Limb (tissue), 2 donors: ENCODE measurements around the gene ADARB2.

ENCODE experiments used
- DNase-seq, 2 donors: peaks; one replicate each; pipeline ENCODE4 v3.0.0-alpha.2; 2016; ENCODE audit errors: extremely low spot score in 2 of 2

Gene ADARB2

GRCh38 chr10:1198453-1199344 is 538.6 kb downstream of the ADARB2 start:
- no peak for DNase-seq

GRCh38 chr10:1197384-1197783 is 539.9 kb downstream of the ADARB2 start:
- no peak for DNase-seq

GRCh38 chr10:1196656-1197055 is 540.7 kb downstream of the ADARB2 start:
- no peak for DNase-seq

GRCh38 chr10:1195828-1196227 is 541.5 kb downstream of the ADARB2 start:
- no peak for DNase-seq

GRCh38 chr10:1194161-1194560 is 543.2 kb downstream of the ADARB2 start:
- no peak for DNase-seq

GRCh38 chr10:1193561-1193960 is 543.8 kb downstream of the ADARB2 start:
- no peak for DNase-seq

- DNase-seq = no peak
These were observed 545.6 kb downstream of the ADARB2 start for GRCh38 chr10:1191752-1192151.

- no peak for DNase-seq
These were observed 546.4 kb downstream of the ADARB2 start for GRCh38 chr10:1190791-1191490.

GRCh38 chr10:1190052-1190395 is 547.3 kb downstream of the ADARB2 start:
- DNase-seq = no peak

- no peak for DNase-seq
These were observed 547.9 kb downstream of the ADARB2 start for GRCh38 chr10:1189166-1190051.

- DNase-seq = no peak
These were observed 548.7 kb downstream of the ADARB2 start for GRCh38 chr10:1188558-1189135.

- DNase-seq = no peak
These were observed 549.3 kb downstream of the ADARB2 start for GRCh38 chr10:1187855-1188557.

GRCh38 chr10:1187151-1187854 is 550.0 kb downstream of the ADARB2 start:
- DNase-seq = no peak

GRCh38 chr10:1186683-1186990 is 550.7 kb downstream of the ADARB2 start:
- DNase-seq = no peak

- no peak for DNase-seq
These were observed 551.2 kb downstream of the ADARB2 start for GRCh38 chr10:1185911-1186682.

GRCh38 chr10:1184541-1185430 is 552.5 kb downstream of the ADARB2 start:
- no peak for DNase-seq

GRCh38 chr10:1183701-1184100 is 553.6 kb downstream of the ADARB2 start:
- DNase-seq = no peak

GRCh38 chr10:1183033-1183396 is 554.3 kb downstream of the ADARB2 start:
- DNase-seq = no peak
